HepG2 (cell line): ENCODE measurements around the gene IGLL1. TPM values are rescaled to one million over a fixed set of nuclear protein-coding genes. Genes with fewer than 3 reads are reported as not detected.

ENCODE experiments used
- ATAC-seq: fragments of 200-7000 bp; cut with Tn5 transposase; 3 replicates; pipeline ENCODE4 v1.9.1; 2020; ENCODE audit warnings: mild to moderate bottlenecking, moderate library complexity
- BruUV-seq: library from RNA; stranded (reverse); fragments of 400-500 nt; replicated peaks from 2 replicates; lab custom pipeline; 2021; lab: Mats Ljungman, UMichigan
- CTCF ChIA-PET: fragments of 300-600 bp; formaldehyde crosslinking; extraction: SDS; loops from one replicate; lab custom pipeline; 2021; ENCODE audit warnings: low total read pairs, inconsistent platforms, low intra/inter-chr PET ratio; lab: Yijun Ruan, JAX
- POLR2A ChIA-PET: fragments of 350-600 bp; sonication (Branson Sonifier 250); formaldehyde crosslinking; loops from one replicate; lab custom pipeline; 2020; ENCODE audit warnings: antibody characterized with exemption, inconsistent platforms; lab: Yijun Ruan, JAX
- DNase-seq: peaks from one replicate; pipeline ENCODE4 v3.0.0-alpha.2; 2015; ENCODE audit warnings: low spot score
- FAIRE-seq: peaks from 3 replicates; lab custom pipeline; 2011; peaks lifted over from hg19 to GRCh38; lab: Jason Lieb, UNC
- H2AFZ ChIP-seq: one replicate; pipeline ENCODE4 v1.6.1; 2011; ENCODE audit warnings: low read length, inconsistent platforms
- H3K27ac ChIP-seq: fragments of 300-600 bp; 3 replicates; pipeline ENCODE4 v1.8.0; 2011; ENCODE audit warnings: mixed run types, mild to moderate bottlenecking, mixed read lengths, low read length, inconsistent platforms; ENCODE audit not compliant: insufficient read depth; ENCODE audit errors: extremely low read length
- H3K27me3 ChIP-seq, 2 experiments: fragments of 200-600 bp in 1 of 2; 2 replicates in 1 of 2; 3 replicates in 1 of 2; pipeline versions ENCODE4 v1.6.0 to v1.8.0; 2011; ENCODE audit warnings: low read length in 2 of 2, mild to moderate bottlenecking in 2 of 2, moderate library complexity in 2 of 2, inconsistent platforms in 1 of 2; ENCODE audit not compliant: insufficient read depth in 2 of 2, control insufficient read depth in 1 of 2
- H3K36me3 ChIP-seq, 2 experiments: fragments of 200-600 bp in 1 of 2; replicated peaks in 1 of 2; 2 replicates in 1 of 2; 3 replicates in 1 of 2; pipeline versions ENCODE4 v1.5.1 to v1.8.0; 2011; ENCODE audit warnings: low read length in 2 of 2, inconsistent platforms in 1 of 2; ENCODE audit not compliant: insufficient read depth in 2 of 2, control insufficient read depth in 1 of 2
- H3K4me1 ChIP-seq: 2 replicates; pipeline ENCODE4 v1.5.1; 2012; ENCODE audit warnings: low read length, inconsistent platforms; ENCODE audit not compliant: insufficient read depth
- H3K4me2 ChIP-seq: 2 replicates; pipeline ENCODE4 v1.6.0; 2011; ENCODE audit warnings: low read depth, low read length, inconsistent platforms
- H3K4me3 ChIP-seq, 3 experiments: fragments of 200-600 bp in 1 of 3; sonication (generic), shearing (Covaris generic) in 1 of 3; replicated peaks in 1 of 3; 2 replicates each; pipeline ENCODE4 v1.5.1; 2011 to 2016; ENCODE audit warnings: low read length in 3 of 3, inconsistent platforms in 2 of 3, low read depth in 2 of 3, mild to moderate bottlenecking in 2 of 3, control low read depth in 1 of 3, mixed read lengths in 1 of 3; ENCODE audit not compliant: insufficient read depth in 1 of 3
- H3K79me2 ChIP-seq: one replicate; pipeline ENCODE4 v1.6.1; 2011; ENCODE audit warnings: low read length, inconsistent platforms; ENCODE audit not compliant: insufficient read depth
- H3K9ac ChIP-seq: 2 replicates; pipeline ENCODE4 v1.6.0; 2011; ENCODE audit warnings: mild to moderate bottlenecking, low read depth, low read length, inconsistent platforms; ENCODE audit not compliant: insufficient read depth
- H3K9me3 ChIP-seq: 2 replicates; pipeline ENCODE4 v1.5.1; 2012; ENCODE audit warnings: mild to moderate bottlenecking, low read length
- H4K20me1 ChIP-seq: 2 replicates; pipeline ENCODE4 v1.6.0; 2011; ENCODE audit warnings: inconsistent platforms, mild to moderate bottlenecking, low read length, moderate library complexity; ENCODE audit not compliant: insufficient read depth
- CREB3 ChIP-seq: sonication (generic); formaldehyde crosslinking; IDR thresholded peaks from 2 replicates; pipeline ENCODE4 v1.5.0; 2020; ENCODE audit warnings: missing genetic modification reagents
- HMGA1 ChIP-seq: sonication (generic); formaldehyde crosslinking; conservative IDR thresholded peaks from 2 replicates; pipeline ENCODE4 v1.4.0; 2020; ENCODE audit warnings: missing genetic modification reagents
- HNF1B ChIP-seq: sonication (generic); formaldehyde crosslinking; IDR thresholded peaks from 2 replicates; pipeline ENCODE4 v1.5.1; 2020; ENCODE audit warnings: mild to moderate bottlenecking, moderate library complexity, missing genetic modification reagents
- KLF11 ChIP-seq: IDR thresholded peaks from 2 replicates; pipeline ENCODE4 v1.6.1; 2016; ENCODE audit warnings: missing compliant biosample characterization
- MIER2 ChIP-seq: IDR thresholded peaks from 2 replicates; pipeline ENCODE4 v1.6.1; 2016; ENCODE audit warnings: missing biosample characterization, missing genetic modification reagents
- NPAS2 ChIP-seq: sonication (generic); formaldehyde crosslinking; IDR thresholded peaks from 2 replicates; pipeline ENCODE4 v1.8.0; 2022; ENCODE audit warnings: mild to moderate bottlenecking, missing genetic modification reagents, borderline replicate concordance
- SALL2 ChIP-seq: sonication (generic); formaldehyde crosslinking; IDR thresholded peaks from 2 replicates; pipeline ENCODE4 v1.8.1; 2023; ENCODE audit warnings: mild to moderate bottlenecking, missing genetic modification reagents, inconsistent platforms
- STAT5B ChIP-seq: sonication (generic); formaldehyde crosslinking; IDR thresholded peaks from 2 replicates; pipeline ENCODE4 v1.4.0; 2020; ENCODE audit warnings: missing genetic modification reagents
- ZEB1 ChIP-seq: IDR thresholded peaks from 2 replicates; pipeline ENCODE4 v1.6.1; 2012; ENCODE audit warnings: mild to moderate bottlenecking, low read depth, inconsistent platforms; ENCODE audit not compliant: insufficient replicate concordance
- ZNF431 ChIP-seq: sonication (generic); formaldehyde crosslinking; IDR thresholded peaks from 2 replicates; pipeline ENCODE4 v1.9.0; 2022; ENCODE audit warnings: missing genetic modification reagents, low read depth, mild to moderate bottlenecking, borderline replicate concordance
- ZNF484 ChIP-seq: sonication (generic); formaldehyde crosslinking; IDR thresholded peaks from 2 replicates; pipeline ENCODE4 v1.5.1; 2020; ENCODE audit warnings: mild to moderate bottlenecking, low read depth, missing genetic modification reagents, borderline replicate concordance
- ZNF510 ChIP-seq: sonication (generic); formaldehyde crosslinking; IDR thresholded peaks from 2 replicates; pipeline ENCODE4 v1.4.0; 2020; ENCODE audit warnings: low read depth, mild to moderate bottlenecking, missing genetic modification reagents
- ZNF660 ChIP-seq: sonication (generic); formaldehyde crosslinking; IDR thresholded peaks from 2 replicates; pipeline ENCODE4 v1.5.1; 2020; ENCODE audit warnings: mild to moderate bottlenecking, low read depth, missing genetic modification reagents, borderline replicate concordance
- WGBS: methylation state at CpG from one replicate; pipeline ENCODE4 v1.1.6; 2017; ENCODE audit warnings: low lambda C conversion rate; 5-methylcytosine and 5-hydroxymethylcytosine counted together
- in situ Hi-C: cut with HindIII; loops from 2 replicates; pipeline ENCODE4 v1.10.0; 2017; ENCODE audit warnings: low pct_unique_long_range_greater_than_20kb; ENCODE audit not compliant: extremely low pct_ligation_motif_present
- intact Hi-C: fragments of 100-400 bp; cut with micrococcal nuclease; formaldehyde crosslinking; loops from one replicate; pipeline ENCODE4 v1.10.0; 2022; ENCODE audit not compliant: unreplicated experiment
- polyA plus RNA-seq, 8 experiments: library from polyadenylated mRNA; depleted of rRNA in 3 of 8; stranded (reverse) in 7 of 8; unstranded in 1 of 8; fragments of >200 nt; fragmentation: Illumina TruSeq in 4 of 8; extraction: Trizol in 4 of 8; gene quantifications; 2 replicates each; pipeline versions ENCODE4 v1.2.1 to v1.2.3, GENCODE V29; 2011 to 2016; ENCODE audit warnings: low read depth in 4 of 8, missing spikeins in 1 of 8, mixed read lengths in 1 of 8; ENCODE audit not compliant: insufficient read depth in 1 of 8
- total RNA-seq, 5 experiments: library from RNA; depleted of rRNA; stranded (reverse); fragments of >200 nt; fragmentation: Illumina TruSeq; extraction: Trizol; gene quantifications; 2 replicates each; pipeline ENCODE4 v1.2.3, GENCODE V29; 2016; ENCODE audit warnings: low read depth in 1 of 5
- TF ChIP-seq, protein P1 (sequence below): sonication (generic); formaldehyde crosslinking; IDR thresholded peaks from 2 replicates; pipeline ENCODE4 v1.5.0; 2020; ENCODE audit warnings: mild to moderate bottlenecking, missing genetic modification reagents
- TF ChIP-seq, protein P2 (sequence below): sonication (generic); formaldehyde crosslinking; IDR thresholded peaks from 2 replicates; pipeline ENCODE4 v1.4.0; 2020; ENCODE audit warnings: mild to moderate bottlenecking, missing genetic modification reagents

Gene IGLL1
- total and polyA plus RNA-seq, 2 of the 13 experiments (the other 11 are each of a cell fraction or from before 2014, with no cell fraction given) = not detected

GRCh38 chr22:23603266-23603665, 23.2 kb upstream of the IGLL1 start:
- WGBS = over 99% methylated on average over 7 of the region's 7 CpGs
- BruUV-seq = no TSS peak
- Histone ChIP-seq H3K4me1 (peaks cover 33% of the 10 kb centered on the region), H3K27me3 (no peaks in the 10 kb centered on the region), H3K9me3 (no peaks in the 10 kb centered on the region), H3K4me2 (no peak overlapping the region), H3K4me3 (no peak overlapping the region), H3K9ac (no peak overlapping the region), H3K36me3 (no peaks in the 10 kb centered on the region), H3K27ac (no peak overlapping the region), H2AFZ (no peak overlapping the region), H3K79me2 (no peaks in the 10 kb centered on the region), H4K20me1 (no peaks in the 10 kb centered on the region)
- CTCF ChIA-PET = no interaction called here
- FAIRE-seq = no peak
- intact Hi-C loops (no loop called here), in situ Hi-C loops (loop anchor here (25.0 kb wide), 1 partner anchor 234 kb away; the partner anchor contains the start of gene DERL3)
- POLR2A ChIA-PET = no interaction called here
- no peak for ATAC-seq
- no peak for DNase-seq
- TF ChIP-seq ZEB1 (no peak), CREB3 (CRISPR knock-in tag) (no peak), MIER2 (CRISPR knock-in tag) (no peak), ZNF431 (CRISPR knock-in tag) (no peak), NPAS2 (CRISPR knock-in tag) (no peak), HMGA1 (CRISPR knock-in tag) (no peak), SALL2 (no peak), ZNF660 (CRISPR knock-in tag) (no peak), HNF1B (CRISPR knock-in tag) (no peak), STAT5B (CRISPR knock-in tag) (no peak), ZNF484 (CRISPR knock-in tag) (no peak), ZNF510 (CRISPR knock-in tag) (no peak), KLF11 (CRISPR knock-in tag) (no peak)
- TF ChIP-seq, protein P1, sequence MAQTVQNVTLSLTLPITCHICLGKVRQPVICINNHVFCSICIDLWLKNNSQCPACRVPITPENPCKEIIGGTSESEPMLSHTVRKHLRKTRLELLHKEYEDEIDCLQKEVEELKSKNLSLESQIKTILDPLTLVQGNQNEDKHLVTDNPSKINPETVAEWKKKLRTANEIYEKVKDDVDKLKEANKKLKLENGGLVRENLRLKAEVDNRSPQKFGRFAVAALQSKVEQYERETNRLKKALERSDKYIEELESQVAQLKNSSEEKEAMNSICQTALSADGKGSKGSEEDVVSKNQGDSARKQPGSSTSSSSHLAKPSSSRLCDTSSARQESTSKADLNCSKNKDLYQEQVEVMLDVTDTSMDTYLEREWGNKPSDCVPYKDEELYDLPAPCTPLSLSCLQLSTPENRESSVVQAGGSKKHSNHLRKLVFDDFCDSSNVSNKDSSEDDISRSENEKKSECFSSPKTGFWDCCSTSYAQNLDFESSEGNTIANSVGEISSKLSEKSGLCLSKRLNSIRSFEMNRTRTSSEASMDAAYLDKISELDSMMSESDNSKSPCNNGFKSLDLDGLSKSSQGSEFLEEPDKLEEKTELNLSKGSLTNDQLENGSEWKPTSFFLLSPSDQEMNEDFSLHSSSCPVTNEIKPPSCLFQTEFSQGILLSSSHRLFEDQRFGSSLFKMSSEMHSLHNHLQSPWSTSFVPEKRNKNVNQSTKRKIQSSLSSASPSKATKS (CRISPR knock-in tag) = no peak
- TF ChIP-seq, protein P2, sequence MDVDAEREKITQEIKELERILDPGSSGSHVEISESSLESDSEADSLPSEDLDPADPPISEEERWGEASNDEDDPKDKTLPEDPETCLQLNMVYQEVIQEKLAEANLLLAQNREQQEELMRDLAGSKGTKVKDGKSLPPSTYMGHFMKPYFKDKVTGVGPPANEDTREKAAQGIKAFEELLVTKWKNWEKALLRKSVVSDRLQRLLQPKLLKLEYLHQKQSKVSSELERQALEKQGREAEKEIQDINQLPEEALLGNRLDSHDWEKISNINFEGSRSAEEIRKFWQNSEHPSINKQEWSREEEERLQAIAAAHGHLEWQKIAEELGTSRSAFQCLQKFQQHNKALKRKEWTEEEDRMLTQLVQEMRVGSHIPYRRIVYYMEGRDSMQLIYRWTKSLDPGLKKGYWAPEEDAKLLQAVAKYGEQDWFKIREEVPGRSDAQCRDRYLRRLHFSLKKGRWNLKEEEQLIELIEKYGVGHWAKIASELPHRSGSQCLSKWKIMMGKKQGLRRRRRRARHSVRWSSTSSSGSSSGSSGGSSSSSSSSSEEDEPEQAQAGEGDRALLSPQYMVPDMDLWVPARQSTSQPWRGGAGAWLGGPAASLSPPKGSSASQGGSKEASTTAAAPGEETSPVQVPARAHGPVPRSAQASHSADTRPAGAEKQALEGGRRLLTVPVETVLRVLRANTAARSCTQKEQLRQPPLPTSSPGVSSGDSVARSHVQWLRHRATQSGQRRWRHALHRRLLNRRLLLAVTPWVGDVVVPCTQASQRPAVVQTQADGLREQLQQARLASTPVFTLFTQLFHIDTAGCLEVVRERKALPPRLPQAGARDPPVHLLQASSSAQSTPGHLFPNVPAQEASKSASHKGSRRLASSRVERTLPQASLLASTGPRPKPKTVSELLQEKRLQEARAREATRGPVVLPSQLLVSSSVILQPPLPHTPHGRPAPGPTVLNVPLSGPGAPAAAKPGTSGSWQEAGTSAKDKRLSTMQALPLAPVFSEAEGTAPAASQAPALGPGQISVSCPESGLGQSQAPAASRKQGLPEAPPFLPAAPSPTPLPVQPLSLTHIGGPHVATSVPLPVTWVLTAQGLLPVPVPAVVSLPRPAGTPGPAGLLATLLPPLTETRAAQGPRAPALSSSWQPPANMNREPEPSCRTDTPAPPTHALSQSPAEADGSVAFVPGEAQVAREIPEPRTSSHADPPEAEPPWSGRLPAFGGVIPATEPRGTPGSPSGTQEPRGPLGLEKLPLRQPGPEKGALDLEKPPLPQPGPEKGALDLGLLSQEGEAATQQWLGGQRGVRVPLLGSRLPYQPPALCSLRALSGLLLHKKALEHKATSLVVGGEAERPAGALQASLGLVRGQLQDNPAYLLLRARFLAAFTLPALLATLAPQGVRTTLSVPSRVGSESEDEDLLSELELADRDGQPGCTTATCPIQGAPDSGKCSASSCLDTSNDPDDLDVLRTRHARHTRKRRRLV (CRISPR knock-in tag) = no peak
